HL-60 (cell line): ENCODE results near the gene GMDS.

Source experiments
- POLR2AphosphoS5 ChIP-seq: IDR thresholded peaks from 2 replicates; pipeline ENCODE4 v1.6.1; 2012; ENCODE audit warnings: low read depth
- REST ChIP-seq: IDR thresholded peaks from 2 replicates; pipeline ENCODE4 v1.6.1; 2012; ENCODE audit warnings: low read depth; ENCODE audit not compliant: insufficient replicate concordance
- TF ChIP-seq, protein P1 (sequence below): IDR thresholded peaks from one replicate; pipeline ENCODE4 v1.5.1; 2011; ENCODE audit warnings: low read length, control low read depth, inconsistent platforms; ENCODE audit not compliant: insufficient read depth

DNA sequence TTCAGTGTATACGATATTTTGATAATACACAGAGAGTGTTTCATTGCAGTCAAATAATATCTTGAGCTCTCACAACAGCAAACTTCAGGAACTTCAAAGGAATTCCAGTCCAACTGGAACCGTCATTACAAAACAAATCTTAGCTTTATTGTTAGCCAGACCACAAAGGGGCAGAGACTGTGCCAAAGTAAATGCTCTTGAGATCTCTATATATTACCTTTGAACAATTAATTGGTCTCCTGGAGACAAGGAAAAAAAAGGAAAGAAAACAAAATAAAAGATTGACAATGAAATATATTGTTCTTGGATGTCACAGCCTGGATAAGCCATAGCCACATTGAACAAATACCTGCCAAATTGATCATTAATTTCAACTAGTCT is 565.7 kb downstream of the GMDS start:
- TF ChIP-seq, protein P1, sequence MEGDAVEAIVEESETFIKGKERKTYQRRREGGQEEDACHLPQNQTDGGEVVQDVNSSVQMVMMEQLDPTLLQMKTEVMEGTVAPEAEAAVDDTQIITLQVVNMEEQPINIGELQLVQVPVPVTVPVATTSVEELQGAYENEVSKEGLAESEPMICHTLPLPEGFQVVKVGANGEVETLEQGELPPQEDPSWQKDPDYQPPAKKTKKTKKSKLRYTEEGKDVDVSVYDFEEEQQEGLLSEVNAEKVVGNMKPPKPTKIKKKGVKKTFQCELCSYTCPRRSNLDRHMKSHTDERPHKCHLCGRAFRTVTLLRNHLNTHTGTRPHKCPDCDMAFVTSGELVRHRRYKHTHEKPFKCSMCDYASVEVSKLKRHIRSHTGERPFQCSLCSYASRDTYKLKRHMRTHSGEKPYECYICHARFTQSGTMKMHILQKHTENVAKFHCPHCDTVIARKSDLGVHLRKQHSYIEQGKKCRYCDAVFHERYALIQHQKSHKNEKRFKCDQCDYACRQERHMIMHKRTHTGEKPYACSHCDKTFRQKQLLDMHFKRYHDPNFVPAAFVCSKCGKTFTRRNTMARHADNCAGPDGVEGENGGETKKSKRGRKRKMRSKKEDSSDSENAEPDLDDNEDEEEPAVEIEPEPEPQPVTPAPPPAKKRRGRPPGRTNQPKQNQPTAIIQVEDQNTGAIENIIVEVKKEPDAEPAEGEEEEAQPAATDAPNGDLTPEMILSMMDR: no peak
- TF ChIP-seq REST (no peak), POLR2AphosphoS5 (no peak)
